ENCODE results near the gene THAP4. TPM values are rescaled to one million over a fixed set of nuclear protein-coding genes. Genes with fewer than 3 reads are reported as not detected.

The THAP4 gene
- total and polyA plus RNA-seq, 2 experiments from 2014 or later, result 62.9 to 80.4 TPM

- no peak for TF ChIP-seq ZNF462 (CRISPR knock-in tag; IDR thresholded peaks at IDR 0.05)
- no peak for TF ChIP-seq REST (IDR thresholded peaks at IDR 0.05; ENCODE audit: unreplicated experiment)
- no peak for TF ChIP-seq EZH2 (IDR thresholded peaks at IDR 0.05; ENCODE audit: low read depth, unreplicated experiment)
- TF ChIP-seq ZNF114 (CRISPR knock-in tag; IDR thresholded peaks at IDR 0.05), result no peak
- TF ChIP-seq CREB1 (CRISPR knock-in tag; IDR thresholded peaks at IDR 0.05; ENCODE audit: low read depth), result no peak
- TF ChIP-seq STAT1 (IDR thresholded peaks at IDR 0.05; ENCODE audit: unreplicated experiment), result no peak
These were observed 24.6 kb downstream of the THAP4 start (continued) for GRCh38 chr2:241612156-241613016.
